Left cardiac atrium (tissue), 4 donors: Measurements from ENCODE around the gene PPAN. TPM values are rescaled to one million over a fixed set of nuclear protein-coding genes. Genes with fewer than 3 reads are reported as not detected.

Source experiments
- ATAC-seq, 2 donors: fragments of 200-7000 bp; cut with Tn5 transposase; one replicate each; pipeline ENCODE4 v1.9.1; 2020; ENCODE audit warnings: mild to moderate bottlenecking in 2 of 2, moderate library complexity in 2 of 2
- DNase-seq: peaks from one replicate; pipeline ENCODE4 v3.0.0-alpha.2; 2020
- intact Hi-C, 2 donors: fragments of 100-400 bp; cut with DNase I; formaldehyde crosslinking; loops; one replicate each; pipeline versions ENCODE4 v1.14.1 to v1.15.1; 2022 to 2023
- long read RNA-seq: library from polyadenylated mRNA; unstranded; transcript quantifications from one replicate; pipeline ENCODE4 v2.0.0, GENCODE V29; 2021
- total RNA-seq, 2 donors: library from RNA; stranded (reverse); fragmentation: NEBNext Ultra II Directional; extraction: Animal tissue kit (Norgen Biotek cat#: 25700); gene quantifications; one replicate each; pipeline ENCODE4 v1.2.1, GENCODE V29; 2021
- donor health status: DM: no; HTN: yes; CAD: no.
- donor health status: DM: no; HTN: yes; CAD: no; lungs with severe emphysema.
- donor health status: DM: yes; HTN: yes; CAD: no.
- donor health status: Dilated cardiomyopathy.

The PPAN gene, protein sequence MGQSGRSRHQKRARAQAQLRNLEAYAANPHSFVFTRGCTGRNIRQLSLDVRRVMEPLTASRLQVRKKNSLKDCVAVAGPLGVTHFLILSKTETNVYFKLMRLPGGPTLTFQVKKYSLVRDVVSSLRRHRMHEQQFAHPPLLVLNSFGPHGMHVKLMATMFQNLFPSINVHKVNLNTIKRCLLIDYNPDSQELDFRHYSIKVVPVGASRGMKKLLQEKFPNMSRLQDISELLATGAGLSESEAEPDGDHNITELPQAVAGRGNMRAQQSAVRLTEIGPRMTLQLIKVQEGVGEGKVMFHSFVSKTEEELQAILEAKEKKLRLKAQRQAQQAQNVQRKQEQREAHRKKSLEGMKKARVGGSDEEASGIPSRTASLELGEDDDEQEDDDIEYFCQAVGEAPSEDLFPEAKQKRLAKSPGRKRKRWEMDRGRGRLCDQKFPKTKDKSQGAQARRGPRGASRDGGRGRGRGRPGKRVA
- total RNA-seq: 10 to 100 TPM; 23.6 to 38.9 TPM
- long read RNA-seq, transcript PPAN-201 (12 exons, 1,657 nt): major isoform, 12 of 14 reads
- long read RNA-seq, partial matches to known transcripts: 1 of 14 reads
- long read RNA-seq, other reads (novel, unspliced or antisense): 1 of 14 reads

DNA sequence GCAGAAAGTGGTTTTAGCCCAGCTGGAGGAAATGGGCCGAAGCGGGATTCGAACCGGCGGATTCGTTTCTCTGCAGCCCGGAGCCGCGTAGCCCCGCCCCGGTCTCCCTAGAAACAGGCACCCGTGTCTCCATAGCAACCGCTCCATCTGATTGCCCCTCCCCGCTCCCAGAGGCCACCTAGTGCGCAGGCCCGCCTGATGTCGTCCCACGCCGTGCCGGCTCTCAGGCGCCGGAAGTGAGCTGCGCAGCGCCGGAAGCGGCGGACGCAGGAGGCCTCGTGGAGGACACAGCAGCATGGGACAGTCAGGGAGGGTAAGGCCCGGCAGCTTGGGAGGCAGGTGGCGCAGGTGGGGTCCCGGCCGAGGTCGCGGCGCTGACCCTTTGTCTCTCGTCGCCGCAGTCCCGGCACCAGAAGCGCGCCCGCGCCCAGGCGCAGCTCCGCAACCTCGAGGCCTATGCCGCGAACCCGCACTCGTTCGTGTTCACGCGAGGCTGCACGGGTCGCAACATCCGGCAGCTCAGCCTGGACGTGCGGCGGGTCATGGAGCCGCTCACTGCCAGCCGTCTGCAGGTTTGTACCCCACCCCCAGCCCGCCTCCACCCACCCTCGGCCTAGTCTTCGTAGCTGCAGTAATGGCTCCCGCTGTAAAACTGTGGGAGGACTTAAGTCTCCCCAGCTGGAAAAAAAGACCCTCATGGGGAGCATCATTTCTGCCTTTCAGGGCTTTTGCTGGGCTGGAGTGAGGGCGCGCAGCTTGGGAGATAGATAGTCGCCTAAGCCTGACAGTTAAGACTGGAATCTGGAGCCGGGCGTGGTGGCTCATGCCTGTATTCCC, at the start of gene PPAN:
TSS of gene PPAN (plus strand) at position 263 of the 837 bp plus-strand sequence. CDS start at position 296, 33 bp downstream.
- peak; percentile 99 for DNase-seq
- intact Hi-C loops: no loop called here
- peak; percentile 98 for ATAC-seq

DNA sequence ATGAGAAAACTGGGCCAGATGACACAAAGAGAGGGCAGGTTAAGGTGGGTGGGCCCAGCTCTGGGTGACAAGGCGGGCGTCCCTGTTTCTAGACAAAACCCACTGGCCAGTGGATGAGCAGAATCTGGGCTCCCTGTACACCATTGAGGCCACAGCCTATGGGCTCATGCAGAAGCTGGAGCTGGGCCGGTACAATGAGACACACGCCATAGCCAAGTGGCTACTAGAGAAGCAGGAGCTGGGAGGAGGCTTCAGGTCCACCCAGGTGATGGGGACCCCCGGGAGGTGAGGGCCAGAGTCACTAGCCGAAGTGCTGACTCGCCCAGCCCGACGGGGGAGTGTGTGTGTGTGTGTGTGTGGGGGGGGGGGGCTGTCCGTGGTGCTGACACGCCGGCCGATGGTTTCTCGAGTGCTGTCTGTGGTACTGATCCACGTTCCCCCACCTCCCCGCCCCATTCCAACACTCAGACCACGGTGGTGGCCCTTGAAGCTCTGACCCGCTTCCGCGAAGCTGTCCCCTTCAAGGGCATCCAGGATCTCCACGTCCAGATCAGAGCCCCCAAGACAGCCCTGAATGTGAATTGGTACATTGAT, 44.3 kb upstream of the PPAN start:
- no peak for DNase-seq
- ATAC-seq: no peak
- intact Hi-C loops: no loop called here

DNA sequence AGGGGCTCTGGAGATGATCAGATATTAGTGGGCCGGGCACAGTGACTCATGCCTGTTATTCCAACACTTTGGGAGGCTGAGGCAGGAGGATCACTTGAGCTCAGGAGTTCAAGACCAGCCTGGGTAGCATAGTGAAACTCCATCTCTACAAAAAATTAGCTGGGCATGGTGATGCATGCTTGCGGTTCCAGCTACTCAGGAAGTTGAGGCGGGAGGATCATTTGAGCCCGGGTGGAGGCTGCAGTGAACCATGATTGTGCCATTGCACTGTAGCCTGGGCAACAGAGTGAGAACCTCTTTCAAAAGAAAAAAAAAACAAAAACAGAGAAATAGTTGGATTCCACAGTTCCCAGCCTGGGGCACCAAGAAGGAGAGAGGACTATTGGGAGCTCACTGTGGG, 38.0 kb upstream of the PPAN start:
- ATAC-seq (no peak), DNase-seq (no peak)
- intact Hi-C loops: no loop called here

DNA sequence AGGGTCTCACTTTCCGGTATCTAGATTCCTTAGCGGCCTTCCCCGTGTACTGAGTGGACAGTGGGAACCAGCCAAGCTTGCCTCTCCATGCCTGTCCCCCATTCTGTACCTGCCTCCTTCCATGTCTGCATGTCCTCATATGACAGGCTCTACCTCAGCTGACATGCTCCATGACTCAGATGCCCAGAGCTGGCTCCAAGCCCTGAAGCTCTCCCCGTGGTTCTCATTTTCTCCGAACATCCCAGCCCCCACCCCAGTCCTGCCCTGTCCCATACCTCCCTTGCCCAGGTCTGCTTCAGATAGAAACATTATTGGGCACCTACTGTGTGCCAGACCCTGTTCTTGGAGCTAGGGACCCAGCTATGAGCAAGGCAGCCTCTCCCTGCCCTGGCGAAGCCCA, 37.1 kb upstream of the PPAN start:
- intact Hi-C loops: no loop called here
- DNase-seq: no peak
- ATAC-seq: no peak

DNA sequence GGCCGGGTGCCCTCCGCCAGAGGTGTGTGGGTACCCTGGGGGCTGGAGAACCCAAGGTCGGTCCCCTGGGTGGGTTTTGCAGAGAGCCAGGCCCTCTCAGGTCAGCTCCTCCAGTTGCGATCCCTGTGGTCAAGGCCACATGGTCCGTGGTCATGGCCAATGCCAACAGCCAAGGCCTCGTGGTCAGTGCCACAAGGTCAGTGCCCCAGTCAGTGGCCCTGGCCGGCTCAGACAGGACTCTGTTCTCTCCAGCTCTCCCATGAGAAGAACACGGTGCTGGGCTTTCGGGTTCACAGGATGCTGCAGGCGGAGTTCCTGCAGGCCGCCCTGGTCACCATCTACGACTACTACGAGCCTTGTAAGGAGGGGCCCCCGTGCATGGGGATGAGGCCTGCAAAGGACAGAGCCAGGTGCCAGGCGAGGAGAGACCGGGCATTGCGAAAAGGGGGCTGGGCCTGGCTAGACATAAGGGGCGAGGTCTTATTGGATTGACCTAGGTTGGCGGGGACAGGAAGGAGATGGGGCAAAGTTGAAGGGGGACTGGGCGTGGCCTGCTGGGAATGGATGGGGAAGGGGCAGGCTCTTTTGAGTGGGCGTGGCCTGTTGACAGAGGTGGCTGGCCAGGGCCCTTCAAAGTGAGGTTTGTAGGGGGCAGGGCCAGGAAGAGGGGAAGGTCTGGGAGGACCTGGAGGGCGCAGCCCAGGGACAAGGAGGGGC, 35.3 kb upstream of the PPAN start:
- intact Hi-C loops: no loop called here
- ATAC-seq (no peak), DNase-seq (no peak)

DNA sequence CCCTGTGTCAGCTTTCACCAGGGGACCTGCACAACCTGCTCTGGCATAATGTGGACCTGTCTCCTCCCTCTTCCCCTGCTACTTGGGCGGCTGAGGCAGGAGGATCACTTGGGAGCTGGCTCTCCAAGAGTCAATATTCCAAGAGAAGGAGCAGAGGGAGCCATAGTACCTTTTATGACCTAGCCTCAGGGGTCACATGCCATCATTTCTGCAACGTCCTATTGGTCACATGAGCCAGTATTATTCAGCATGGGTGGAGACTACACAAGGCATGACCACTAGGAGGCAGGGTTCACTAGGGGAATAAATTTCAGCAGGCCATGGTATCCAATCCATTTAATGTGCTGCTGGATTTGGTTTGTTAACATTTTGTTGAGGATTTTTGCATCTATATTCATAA, 32.0 kb upstream of the PPAN start:
- no peak for ATAC-seq
- intact Hi-C loops: no loop called here
- no peak for DNase-seq

DNA sequence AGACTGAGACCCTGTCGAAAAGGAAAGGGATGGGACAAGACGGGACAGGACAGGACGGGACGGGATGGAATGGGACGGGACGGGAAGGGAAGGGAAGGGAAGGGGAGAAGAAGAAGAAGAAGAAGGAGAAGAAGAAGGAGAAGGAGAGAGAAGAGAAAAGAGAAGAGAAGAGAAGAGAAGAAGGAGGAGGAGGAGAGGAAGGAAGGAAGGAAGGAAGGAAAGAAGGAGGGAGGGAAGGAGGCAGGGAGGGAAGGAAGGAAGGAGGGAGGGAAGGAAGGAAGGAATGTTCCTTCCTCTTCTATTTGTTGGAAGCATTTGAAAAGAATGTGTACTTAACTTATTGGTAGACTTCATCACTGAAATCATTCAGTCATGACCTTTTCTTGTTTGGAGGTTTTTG, 29.6 kb upstream of the PPAN start:
- ATAC-seq: no peak
- DNase-seq: no peak
- intact Hi-C loops: no loop called here

DNA sequence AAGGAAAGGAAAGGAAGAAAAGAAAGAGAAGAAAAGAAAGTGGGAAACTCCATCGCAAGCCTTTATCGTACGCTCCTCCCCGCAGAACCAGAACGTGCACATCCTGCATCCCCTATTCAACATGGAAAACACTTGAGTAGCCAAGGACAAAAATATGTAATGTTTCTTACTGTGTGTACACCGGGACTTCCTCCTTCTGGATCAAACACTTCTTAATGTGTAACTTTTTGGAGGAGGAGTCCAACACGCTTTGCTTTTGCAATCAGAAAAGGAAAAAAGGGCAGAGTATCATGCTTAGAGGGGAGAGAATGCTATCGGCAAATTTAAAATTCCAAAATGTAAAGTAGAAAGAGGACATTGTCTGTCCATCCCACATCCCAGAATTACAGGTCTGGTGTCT, 27.8 kb upstream of the PPAN start:
- intact Hi-C loops: no loop called here
- DNase-seq: no peak
- no peak for ATAC-seq

DNA sequence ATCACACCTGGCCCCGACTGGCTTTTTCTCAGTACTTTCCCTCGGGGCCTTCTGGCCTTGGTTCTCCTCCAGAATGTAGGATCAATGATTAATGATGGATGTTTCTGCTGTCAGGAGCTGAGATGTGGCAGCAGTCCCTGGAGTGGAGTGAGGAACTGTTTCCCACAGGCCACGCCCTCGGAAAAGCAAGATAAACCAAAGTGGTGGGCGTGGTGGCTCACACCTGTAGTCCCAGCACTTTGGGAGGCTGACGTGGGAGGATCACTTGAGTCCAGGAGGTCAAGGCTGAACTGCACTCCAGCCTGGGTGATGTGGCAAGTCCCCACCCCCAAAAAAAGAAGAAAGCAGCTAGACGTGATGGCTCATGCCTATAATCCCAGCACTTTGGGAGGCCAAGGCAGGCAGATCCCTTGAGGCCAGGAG, 27.1 kb upstream of the PPAN start:
- intact Hi-C loops: no loop called here
- ATAC-seq: no peak
- no peak for DNase-seq

DNA sequence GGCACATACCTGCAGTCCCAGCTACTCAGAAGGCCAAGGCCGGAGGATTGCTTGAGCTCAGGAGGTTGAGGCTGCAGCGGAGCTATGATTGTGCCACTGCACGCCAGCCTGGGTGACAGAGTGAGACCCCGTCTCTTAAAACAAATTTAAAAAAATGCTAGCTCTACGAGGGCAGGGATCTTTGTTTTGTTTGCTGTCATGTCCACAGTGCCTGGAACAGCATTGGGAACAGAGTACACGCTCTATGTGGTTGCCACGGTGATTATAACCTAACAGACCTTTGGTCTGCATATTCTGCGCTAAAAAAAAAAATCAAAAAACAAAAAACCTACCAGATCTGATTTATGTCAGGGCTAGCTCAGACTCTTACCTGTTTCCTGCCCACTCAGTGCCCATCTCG, 22.3 kb upstream of the PPAN start:
- ATAC-seq (no peak), DNase-seq (no peak)
- intact Hi-C loops: no loop called here

DNA sequence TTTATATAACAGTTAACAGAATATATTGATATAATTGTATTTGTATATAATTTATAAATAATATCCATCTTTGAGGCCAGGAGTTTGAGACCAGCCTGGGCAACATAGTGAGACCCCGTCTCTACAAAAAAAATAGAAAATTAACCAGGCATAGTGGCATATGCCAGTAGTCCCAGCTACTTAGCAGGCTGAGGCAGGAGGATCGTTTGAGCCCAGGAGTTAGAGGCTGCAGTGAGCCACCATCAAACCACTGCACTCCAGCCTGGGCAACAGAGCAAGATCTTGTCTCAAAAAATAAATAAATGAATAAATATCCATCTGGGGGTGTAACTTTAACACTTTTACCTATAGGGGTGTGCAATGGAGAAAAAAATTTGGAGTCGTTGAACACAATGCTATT, 21.4 kb upstream of the PPAN start:
- DNase-seq (no peak), ATAC-seq (no peak)
- intact Hi-C loops: no loop called here

DNA sequence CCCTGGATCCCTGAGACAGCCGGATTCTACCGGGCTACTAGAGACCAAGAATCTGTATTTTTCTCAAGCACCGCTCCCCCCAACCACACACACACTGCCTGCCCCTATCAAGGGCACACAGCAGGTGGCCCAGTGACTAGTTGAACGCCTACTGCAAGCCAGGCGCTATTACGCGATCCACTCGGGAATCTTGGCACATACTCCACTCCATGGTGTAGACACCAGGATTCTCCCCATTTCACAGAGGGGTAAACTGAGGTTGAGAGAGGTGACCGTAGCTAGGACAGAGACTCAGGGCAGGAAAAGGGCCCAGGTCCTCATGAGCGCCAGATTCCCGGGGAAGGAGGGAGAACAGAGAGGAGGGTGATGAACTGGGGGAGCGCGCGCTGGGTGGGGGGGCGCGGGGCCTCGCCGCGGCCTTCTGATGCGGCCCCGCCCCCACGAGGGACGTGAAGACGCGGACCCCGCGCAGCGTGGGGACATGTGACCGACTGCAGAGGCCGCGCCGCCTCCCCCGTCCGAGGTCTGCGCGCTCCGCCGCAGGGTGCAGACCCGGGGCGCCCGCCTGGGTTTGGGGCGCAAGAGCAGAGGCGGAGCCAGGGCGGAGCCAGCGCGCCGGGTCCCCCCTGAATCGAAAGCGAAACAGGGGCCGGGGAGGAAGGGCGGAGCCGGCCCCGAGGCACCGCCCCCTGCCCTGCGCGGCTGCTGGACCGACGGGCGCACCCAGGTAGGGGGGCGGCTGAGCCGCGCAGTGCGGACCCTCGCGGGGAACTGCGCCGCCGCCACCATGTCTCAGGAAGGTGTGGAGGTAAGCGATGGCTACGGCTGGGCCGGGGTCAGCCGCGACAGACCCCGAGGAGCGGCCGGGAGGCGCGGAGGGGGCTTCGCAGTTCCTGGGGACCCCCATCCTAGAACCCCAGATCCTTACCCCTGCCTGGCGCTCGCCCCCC, 20.2 kb upstream of the PPAN start, which contains the start of gene SHFL:
TSS of gene SHFL (plus strand) at position 677 of the 950 bp plus-strand sequence. CDS start at position 788, 111 bp downstream.
- DNase-seq (peak; percentile 80), ATAC-seq (peak; percentile 94 to 97)
- intact Hi-C loops: no loop called here

DNA sequence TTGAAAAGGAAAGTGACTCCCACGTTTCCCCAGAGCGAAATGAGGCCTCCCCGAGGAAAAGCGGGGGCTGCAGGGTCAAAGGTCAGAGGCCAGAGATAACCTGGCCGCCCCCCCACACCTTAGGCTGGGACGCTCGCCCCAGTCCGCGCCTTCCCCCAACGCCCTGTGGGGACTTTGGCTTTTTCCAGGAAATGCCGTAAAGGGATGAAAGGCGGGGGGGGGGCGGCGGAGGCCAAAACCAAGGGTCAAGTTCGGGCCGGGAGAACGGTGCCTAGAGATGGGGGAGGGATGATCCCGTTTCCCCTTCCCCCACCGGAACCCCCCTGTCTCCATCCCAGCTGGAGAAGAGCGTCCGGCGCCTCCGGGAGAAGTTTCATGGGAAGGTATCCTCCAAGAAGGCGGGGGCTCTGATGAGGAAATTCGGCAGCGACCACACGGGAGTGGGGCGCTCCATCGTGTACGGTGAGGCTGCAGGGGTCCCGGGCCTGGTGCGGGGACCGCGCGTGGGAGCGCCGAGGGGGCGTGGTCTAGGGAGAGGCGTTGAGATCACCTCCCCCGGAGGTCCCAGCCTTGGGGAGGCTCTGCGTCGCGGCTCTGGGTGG, 19.5 kb upstream of the PPAN start:
- DNase-seq (no peak), ATAC-seq (peak; percentile 35 to 37)
- intact Hi-C loops: no loop called here

DNA sequence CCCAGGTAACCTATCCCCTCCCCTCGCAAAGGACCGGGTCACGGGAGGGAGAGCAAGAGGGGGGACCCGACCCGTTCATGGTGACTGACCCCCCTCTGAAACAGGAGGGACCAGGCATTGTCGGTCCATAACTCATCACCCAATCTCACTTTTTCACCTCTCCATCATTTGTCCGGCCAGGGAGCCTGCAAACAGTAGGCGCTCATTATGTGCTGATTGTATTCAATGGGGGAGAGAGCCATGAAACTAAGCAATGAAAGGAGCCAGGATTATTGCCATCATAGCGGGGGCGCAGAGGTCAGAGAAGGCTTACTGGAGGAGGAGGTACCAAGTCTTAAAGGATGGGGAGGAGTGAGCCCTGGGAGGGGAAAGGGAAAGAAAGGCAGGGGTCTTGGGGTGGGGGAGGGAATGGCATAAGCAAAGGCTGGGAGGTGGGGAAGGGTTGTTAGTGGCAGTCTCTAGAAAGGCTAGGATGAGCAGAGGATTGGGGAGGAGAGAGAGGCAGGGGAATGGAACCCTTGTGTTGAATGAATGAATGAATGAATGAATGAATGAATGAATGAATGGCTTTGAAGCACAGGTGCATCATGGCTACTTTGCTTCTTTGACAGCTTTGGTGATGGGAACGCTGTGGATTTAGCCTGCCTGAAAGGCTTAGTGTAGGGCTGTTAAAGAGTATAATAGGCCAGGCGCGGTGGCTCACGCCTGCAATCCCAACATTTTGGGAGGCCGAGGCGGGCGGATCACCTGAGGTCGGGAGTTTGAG, 18.7 kb upstream of the PPAN start:
- no peak for ATAC-seq
- no peak for DNase-seq
- intact Hi-C loops: no loop called here

DNA sequence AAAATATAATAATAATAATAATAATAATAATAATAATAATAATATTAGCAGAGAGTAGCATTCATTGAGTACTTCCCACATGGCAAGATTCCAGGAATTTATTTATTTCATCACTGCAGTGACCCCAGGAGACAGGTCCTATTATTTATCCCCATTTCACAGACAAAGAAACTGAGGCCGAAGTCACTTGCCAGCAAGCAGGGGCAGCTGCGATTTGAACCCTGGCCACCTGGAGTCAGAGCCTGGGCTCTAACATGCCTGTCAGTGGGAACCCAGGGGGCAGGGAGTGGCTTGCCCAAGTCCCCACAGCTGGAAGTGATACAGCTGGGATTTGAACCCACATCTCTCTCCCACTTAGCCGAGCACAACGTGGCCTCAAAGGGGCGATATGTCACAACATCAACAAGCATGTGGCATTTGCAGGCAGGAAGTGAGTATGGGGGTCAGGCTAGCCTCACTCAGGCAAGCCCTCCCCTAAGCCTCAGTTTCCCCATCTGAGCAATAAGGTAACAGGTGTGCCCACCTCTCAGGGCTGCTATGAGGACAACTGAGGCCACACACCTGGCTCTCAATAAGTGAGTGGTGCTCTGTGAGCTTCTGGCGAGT, 17.1 kb upstream of the PPAN start:
- DNase-seq: no peak
- intact Hi-C loops: no loop called here
- no peak for ATAC-seq

DNA sequence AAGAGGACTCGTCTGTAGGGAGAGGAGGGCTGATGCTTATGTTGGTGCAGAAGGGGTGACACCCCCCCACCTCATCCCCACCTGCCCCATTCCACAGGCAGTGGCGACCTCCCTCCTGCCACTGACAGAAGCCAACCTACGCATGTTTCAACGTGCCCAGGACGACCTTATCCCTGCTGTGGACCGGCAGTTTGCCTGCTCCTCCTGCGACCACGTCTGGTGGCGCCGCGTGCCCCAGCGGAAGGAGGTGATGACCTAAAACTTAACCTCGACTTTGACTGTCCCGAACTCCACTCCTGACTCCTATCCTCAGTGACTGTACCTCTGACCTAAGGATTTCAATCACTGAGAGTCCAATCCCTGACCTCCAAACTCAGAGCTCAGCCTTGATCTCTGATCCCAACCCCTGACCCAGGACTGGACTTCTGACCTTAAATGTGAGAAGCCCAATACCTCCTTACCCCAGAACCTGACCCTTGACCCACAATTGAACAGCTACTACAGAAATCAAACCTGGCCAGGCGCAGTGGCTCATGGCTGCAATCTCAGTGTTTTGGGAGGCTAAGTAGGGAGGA, 16.3 kb upstream of the PPAN start:
- ATAC-seq (no peak), DNase-seq (no peak)
- intact Hi-C loops: no loop called here
